Hepatocyte (in vitro differentiated cells): ENCODE results near the gene KRTAP5-2. TPM values are rescaled to one million over a fixed set of nuclear protein-coding genes. Genes with fewer than 3 reads are reported as not detected.
"Not testable (repeated sequence)": the region's sequence is repeated elsewhere in the genome, so short reads cannot be mapped to it uniquely, and the experiment has no call there.

ENCODE experiments used
- DNase-seq: peaks from one replicate; pipeline ENCODE4 v3.0.0-alpha.2; 2016; ENCODE audit warnings: low spot score
- H2AFZ ChIP-seq: fragments of 200-600 bp; sonication (generic); 2 replicates; pipeline ENCODE4 v1.6.0; 2016; ENCODE audit warnings: antibody characterized with exemption, mild to moderate bottlenecking
- H3K27ac ChIP-seq: fragments of 200-600 bp; sonication (generic); 2 replicates; pipeline ENCODE4 v1.5.1; 2016; ENCODE audit warnings: mild to moderate bottlenecking
- H3K27me3 ChIP-seq: fragments of 200-600 bp; sonication (generic); 2 replicates; pipeline ENCODE4 v1.6.1; 2016
- H3K36me3 ChIP-seq: fragments of 200-600 bp; sonication (generic); replicated peaks from 2 replicates; pipeline ENCODE4 v1.5.1; 2016; ENCODE audit warnings: low read depth; ENCODE audit not compliant: insufficient read depth
- H3K4me1 ChIP-seq: fragments of 200-600 bp; sonication (generic); 2 replicates; pipeline ENCODE4 v1.5.1; 2016; ENCODE audit warnings: mild to moderate bottlenecking, moderate library complexity; ENCODE audit not compliant: insufficient read depth
- H3K4me2 ChIP-seq: fragments of 200-600 bp; sonication (generic); 2 replicates; pipeline ENCODE4 v1.6.0; 2016
- H3K4me3 ChIP-seq: fragments of 200-600 bp; sonication (generic); 2 replicates; pipeline ENCODE4 v1.5.1; 2016; ENCODE audit warnings: mild to moderate bottlenecking
- H3K79me2 ChIP-seq: fragments of 200-600 bp; sonication (generic); 2 replicates; pipeline ENCODE4 v1.6.0; 2017; ENCODE audit warnings: mild to moderate bottlenecking
- H3K9me2 ChIP-seq: fragments of 200-600 bp; sonication (generic); replicated peaks from 2 replicates; pipeline ENCODE4 v1.6.0; 2017; ENCODE audit warnings: mild to moderate bottlenecking; ENCODE audit not compliant: insufficient read depth
- H3K9me3 ChIP-seq: fragments of 200-600 bp; sonication (generic); 2 replicates; pipeline ENCODE4 v1.5.1; 2016; ENCODE audit warnings: low read depth, mild to moderate bottlenecking
- H4K20me1 ChIP-seq: fragments of 200-600 bp; sonication (generic); 2 replicates; pipeline ENCODE4 v1.6.0; 2016; ENCODE audit warnings: mild to moderate bottlenecking; ENCODE audit not compliant: insufficient read depth, poor library complexity, severe bottlenecking
- EZH2 ChIP-seq: fragments of 200-600 bp; sonication (generic); IDR thresholded peaks from 2 replicates; pipeline ENCODE4 v1.6.1; 2016; ENCODE audit warnings: antibody characterized with exemption, mild to moderate bottlenecking, borderline replicate concordance
- EZH2phosphoT487 ChIP-seq: fragments of 200-600 bp; sonication (generic); IDR thresholded peaks from one replicate; pipeline ENCODE4 v1.6.1; 2018; ENCODE audit warnings: antibody characterized with exemption, mild to moderate bottlenecking, low read depth, moderate library complexity; ENCODE audit not compliant: unreplicated experiment, severe bottlenecking
- WGBS: methylation state at CpG from one replicate; pipeline ENCODE4 v1.1.6; 2016; ENCODE audit warnings: low lambda C conversion rate; ENCODE audit errors: missing lambda C conversion rate; 5-methylcytosine and 5-hydroxymethylcytosine counted together
- polyA plus RNA-seq: library from polyadenylated mRNA; unstranded; fragments of >200 nt; fragmentation: Nextera tagmentation; extraction: Ambion mirVana; gene quantifications from 2 replicates; pipeline ENCODE4 v1.2.1, GENCODE V29; 2016
- total RNA-seq: library from RNA; depleted of rRNA; stranded (reverse); fragments of >200 nt; gene quantifications from 2 replicates; pipeline ENCODE4 v1.2.3, GENCODE V29; 2014
- TF ChIP-seq, protein P1 (sequence below): fragments of 200-600 bp; sonication (generic); IDR thresholded peaks from 2 replicates; pipeline ENCODE4 v1.5.1; 2016; ENCODE audit warnings: antibody characterized with exemption, mild to moderate bottlenecking; ENCODE audit not compliant: poor library complexity

KRTAP5-2 gene
- total and polyA plus RNA-seq, 2 experiments from 2014 or later: not detected

- Histone ChIP-seq H3K4me3 (no peak overlapping the region), H3K36me3 (no peaks in the 10 kb centered on the region), H2AFZ (no peak overlapping the region), H3K4me1 (no peaks in the 10 kb centered on the region), H3K27ac (no peak overlapping the region), H3K79me2 (no peaks in the 10 kb centered on the region), H3K9me2 (no peaks in the 10 kb centered on the region), H3K4me2 (no peak overlapping the region), H3K27me3 (peaks cover 5% of the 10 kb centered on the region), H4K20me1 (no peaks in the 10 kb centered on the region), H3K9me3 (no peaks in the 10 kb centered on the region)
- TF ChIP-seq EZH2 (no peak), EZH2phosphoT487 (no peak)
- TF ChIP-seq, protein P1, sequence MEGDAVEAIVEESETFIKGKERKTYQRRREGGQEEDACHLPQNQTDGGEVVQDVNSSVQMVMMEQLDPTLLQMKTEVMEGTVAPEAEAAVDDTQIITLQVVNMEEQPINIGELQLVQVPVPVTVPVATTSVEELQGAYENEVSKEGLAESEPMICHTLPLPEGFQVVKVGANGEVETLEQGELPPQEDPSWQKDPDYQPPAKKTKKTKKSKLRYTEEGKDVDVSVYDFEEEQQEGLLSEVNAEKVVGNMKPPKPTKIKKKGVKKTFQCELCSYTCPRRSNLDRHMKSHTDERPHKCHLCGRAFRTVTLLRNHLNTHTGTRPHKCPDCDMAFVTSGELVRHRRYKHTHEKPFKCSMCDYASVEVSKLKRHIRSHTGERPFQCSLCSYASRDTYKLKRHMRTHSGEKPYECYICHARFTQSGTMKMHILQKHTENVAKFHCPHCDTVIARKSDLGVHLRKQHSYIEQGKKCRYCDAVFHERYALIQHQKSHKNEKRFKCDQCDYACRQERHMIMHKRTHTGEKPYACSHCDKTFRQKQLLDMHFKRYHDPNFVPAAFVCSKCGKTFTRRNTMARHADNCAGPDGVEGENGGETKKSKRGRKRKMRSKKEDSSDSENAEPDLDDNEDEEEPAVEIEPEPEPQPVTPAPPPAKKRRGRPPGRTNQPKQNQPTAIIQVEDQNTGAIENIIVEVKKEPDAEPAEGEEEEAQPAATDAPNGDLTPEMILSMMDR: no peak
- 79% methylated on average over 6 of the region's 6 CpGs for WGBS
- no peak for DNase-seq
Measured at GRCh38 chr11:1598816-1599215, 722 bp upstream of the KRTAP5-2 start.

GRCh38 chr11:1598406-1598805 lies 312 bp upstream of the KRTAP5-2 start:
- not testable (repeated sequence) for H3K9me3 ChIP-seq, H3K4me1 ChIP-seq, H3K4me2 ChIP-seq, H3K27ac ChIP-seq, H3K27me3 ChIP-seq, H2AFZ ChIP-seq, H4K20me1 ChIP-seq, H3K4me3 ChIP-seq, H3K9me2 ChIP-seq, H3K79me2 ChIP-seq, H3K36me3 ChIP-seq, DNase-seq
- WGBS: 86% methylated on average over 3 of the region's 3 CpGs

- H3K27ac ChIP-seq: no peak overlapping the region
- no peaks in the 10 kb centered on the region for H3K9me2 ChIP-seq
- no peaks in the 10 kb centered on the region for H3K9me3 ChIP-seq
- H3K4me2 ChIP-seq: no peak overlapping the region
- H3K79me2 ChIP-seq: no peaks in the 10 kb centered on the region
- no peaks in the 10 kb centered on the region for H4K20me1 ChIP-seq
- TF ChIP-seq EZH2phosphoT487: no peak
- no peak for TF ChIP-seq EZH2
- TF ChIP-seq, protein P1: no peak
- no peaks in the 10 kb centered on the region for H3K4me1 ChIP-seq
- DNase-seq: no peak
- no peak overlapping the region for H3K4me3 ChIP-seq
- H3K36me3 ChIP-seq: no peaks in the 10 kb centered on the region
- no peak overlapping the region for H2AFZ ChIP-seq
- WGBS: 90% methylated on average over 10 of the region's 10 CpGs
- H3K27me3 ChIP-seq: peaks cover 5% of the 10 kb centered on the region
Measured at GRCh38 chr11:1597331-1597993, 632 bp downstream of the KRTAP5-2 start.

DNA sequence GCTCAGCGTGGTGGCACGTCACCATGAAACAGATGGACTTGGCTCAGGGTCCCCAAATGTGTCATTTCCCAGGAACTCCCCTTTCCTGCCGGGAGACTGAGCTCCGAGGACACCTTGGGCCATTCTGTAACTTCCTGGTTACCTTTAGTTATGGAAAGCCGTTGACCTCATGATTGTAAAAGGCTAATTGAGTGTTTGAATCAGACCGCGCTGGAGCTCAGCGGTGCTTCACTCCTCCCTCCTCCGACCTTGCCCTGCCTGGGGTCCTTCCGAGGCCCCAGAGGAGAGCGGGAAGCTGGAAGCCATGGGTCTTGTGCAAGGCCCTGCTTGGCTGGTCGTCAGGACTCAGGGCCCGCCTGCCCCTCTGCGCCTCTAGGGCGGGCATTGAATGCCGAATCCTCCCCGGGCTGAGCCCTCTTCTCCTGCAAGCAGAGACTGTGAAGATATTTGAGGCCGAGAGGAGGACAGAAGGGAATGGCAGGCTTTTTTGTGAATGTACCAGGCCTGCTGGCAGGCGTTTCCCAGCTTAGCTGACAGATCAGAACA lies 1.4 kb downstream of the KRTAP5-2 start:
- not testable (repeated sequence) for H3K36me3 ChIP-seq, H3K9me3 ChIP-seq, H3K4me3 ChIP-seq, H3K9me2 ChIP-seq, H3K27me3 ChIP-seq, DNase-seq, H3K27ac ChIP-seq, H3K4me1 ChIP-seq, H4K20me1 ChIP-seq, H3K79me2 ChIP-seq, H3K4me2 ChIP-seq, H2AFZ ChIP-seq
- 62% methylated on average over 19 of the region's 19 CpGs for WGBS
